Kidney epithelial cell (primary cell): ENCODE results near the gene RAB4B. TPM values are rescaled to one million over a fixed set of nuclear protein-coding genes. Genes with fewer than 3 reads are reported as not detected.

Source experiments
- DNase-seq: peaks from one replicate; pipeline ENCODE4 v3.0.0-alpha.2; 2010; ENCODE audit warnings: low read depth
- H3K27me3 ChIP-seq: 2 replicates; pipeline ENCODE4 v1.6.0; 2011; ENCODE audit warnings: low read length; ENCODE audit not compliant: control insufficient read depth, insufficient read depth
- H3K36me3 ChIP-seq: 2 replicates; pipeline ENCODE4 v1.5.1; 2011; ENCODE audit warnings: low read length; ENCODE audit not compliant: control insufficient read depth, insufficient read depth
- H3K4me3 ChIP-seq: 2 replicates; pipeline ENCODE4 v1.5.1; 2011; ENCODE audit warnings: low read depth, mild to moderate bottlenecking, control low read depth, low read length
- total RNA-seq: library from RNA; depleted of rRNA; stranded (reverse); fragments of >200 nt; gene quantifications from 2 replicates; pipeline ENCODE4 v1.2.3, GENCODE V29; 2015
- TF ChIP-seq, protein P1 (sequence below): IDR thresholded peaks from 2 replicates; pipeline ENCODE4 v1.5.1; 2011; ENCODE audit warnings: mild to moderate bottlenecking, moderate library complexity, low read length, control low read depth, inconsistent platforms; ENCODE audit not compliant: insufficient read depth, poor library complexity, severe bottlenecking

RAB4B gene
- total RNA-seq, 1 donor from 2014 or later = 23.0 TPM

- no peak for DNase-seq
- H3K27me3 ChIP-seq = no peaks in the 10 kb centered on the region
- no peaks in the 10 kb centered on the region for H3K36me3 ChIP-seq
- TF ChIP-seq, protein P1, sequence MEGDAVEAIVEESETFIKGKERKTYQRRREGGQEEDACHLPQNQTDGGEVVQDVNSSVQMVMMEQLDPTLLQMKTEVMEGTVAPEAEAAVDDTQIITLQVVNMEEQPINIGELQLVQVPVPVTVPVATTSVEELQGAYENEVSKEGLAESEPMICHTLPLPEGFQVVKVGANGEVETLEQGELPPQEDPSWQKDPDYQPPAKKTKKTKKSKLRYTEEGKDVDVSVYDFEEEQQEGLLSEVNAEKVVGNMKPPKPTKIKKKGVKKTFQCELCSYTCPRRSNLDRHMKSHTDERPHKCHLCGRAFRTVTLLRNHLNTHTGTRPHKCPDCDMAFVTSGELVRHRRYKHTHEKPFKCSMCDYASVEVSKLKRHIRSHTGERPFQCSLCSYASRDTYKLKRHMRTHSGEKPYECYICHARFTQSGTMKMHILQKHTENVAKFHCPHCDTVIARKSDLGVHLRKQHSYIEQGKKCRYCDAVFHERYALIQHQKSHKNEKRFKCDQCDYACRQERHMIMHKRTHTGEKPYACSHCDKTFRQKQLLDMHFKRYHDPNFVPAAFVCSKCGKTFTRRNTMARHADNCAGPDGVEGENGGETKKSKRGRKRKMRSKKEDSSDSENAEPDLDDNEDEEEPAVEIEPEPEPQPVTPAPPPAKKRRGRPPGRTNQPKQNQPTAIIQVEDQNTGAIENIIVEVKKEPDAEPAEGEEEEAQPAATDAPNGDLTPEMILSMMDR = no peak
- H3K4me3 ChIP-seq = no peak overlapping the region
These were observed 35.6 kb upstream of the RAB4B start for GRCh38 chr19:40742477-40742876.

GRCh38 chr19:40742886-40743285, 35.2 kb upstream of the RAB4B start:
- Histone ChIP-seq H3K36me3 (no peaks in the 10 kb centered on the region), H3K4me3 (no peak overlapping the region), H3K27me3 (no peaks in the 10 kb centered on the region)
- no peak for DNase-seq
- TF ChIP-seq, protein P1 = no peak

DNA sequence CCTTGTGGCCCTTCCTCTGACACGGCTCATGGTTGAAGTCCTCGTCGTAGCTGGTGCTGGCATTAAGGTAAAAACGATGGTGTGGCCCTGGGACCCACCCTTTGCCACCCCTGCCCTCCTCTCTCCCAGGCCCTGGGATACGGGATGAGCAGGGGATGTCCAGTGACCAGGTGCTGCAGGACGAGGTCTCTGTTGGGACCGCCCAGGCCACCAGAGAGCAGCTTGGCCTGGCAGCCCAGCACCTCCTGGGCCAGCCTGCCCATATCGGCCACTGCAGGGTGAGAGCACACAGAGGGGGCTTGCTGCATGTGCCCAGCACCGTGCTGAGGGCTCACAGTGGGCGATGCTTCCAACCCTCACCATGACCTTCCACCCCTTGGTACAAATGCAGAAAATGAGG, 34.1 kb upstream of the RAB4B start:
- H3K27me3 ChIP-seq = no peaks in the 10 kb centered on the region
- H3K36me3 ChIP-seq = no peaks in the 10 kb centered on the region
- no peak overlapping the region for H3K4me3 ChIP-seq
- no peak for DNase-seq
- TF ChIP-seq, protein P1 = no peak

GRCh38 chr19:40744554-40745401, 33.3 kb upstream of the RAB4B start:
- Histone ChIP-seq H3K27me3 (no peaks in the 10 kb centered on the region), H3K36me3 (no peaks in the 10 kb centered on the region), H3K4me3 (no peak overlapping the region)
- TF ChIP-seq, protein P1 = no peak
- no peak for DNase-seq

- DNase-seq = peak; percentile 32
- Histone ChIP-seq H3K27me3 (no peaks in the 10 kb centered on the region), H3K36me3 (no peaks in the 10 kb centered on the region), H3K4me3 (no peak overlapping the region)
- TF ChIP-seq, protein P1 = no peak
These were observed 32.7 kb upstream of the RAB4B start for GRCh38 chr19:40745402-40745780.

GRCh38 chr19:40747536-40747935, 30.5 kb upstream of the RAB4B start:
- H3K4me3 ChIP-seq = no peak overlapping the region
- no peaks in the 10 kb centered on the region for H3K27me3 ChIP-seq
- DNase-seq = no peak
- H3K36me3 ChIP-seq = peaks cover 1% of the 10 kb centered on the region
- TF ChIP-seq, protein P1 = no peak
